Measurements from ENCODE around the gene AKAP8L. TPM values are rescaled to one million over a fixed set of nuclear protein-coding genes. Genes with fewer than 3 reads are reported as not detected.

The AKAP8L gene
- total RNA-seq, 4 donors from 2014 or later, result 122 to 272 (median 204) TPM

- Histone ChIP-seq H3K36me3 (no peaks in the 10 kb centered on the region), H3K4me3 (replicated peaks in 1 of 3) (peak within 1 kb of the TSS; percentile 90 to 95 (median 93)), H3K4me1 (peaks cover 37 to 41% of the 10 kb centered on the region in 2 donors), H3K9me3 (no peaks in the 10 kb centered on the region), H3K27ac (peak within 1 kb of the TSS; percentile 47 to 89 (median 89)), H3K27me3 (no peaks in the 10 kb centered on the region)
- peak; percentile 70 to 73 for DNase-seq
- TF ChIP-seq, protein P1, sequence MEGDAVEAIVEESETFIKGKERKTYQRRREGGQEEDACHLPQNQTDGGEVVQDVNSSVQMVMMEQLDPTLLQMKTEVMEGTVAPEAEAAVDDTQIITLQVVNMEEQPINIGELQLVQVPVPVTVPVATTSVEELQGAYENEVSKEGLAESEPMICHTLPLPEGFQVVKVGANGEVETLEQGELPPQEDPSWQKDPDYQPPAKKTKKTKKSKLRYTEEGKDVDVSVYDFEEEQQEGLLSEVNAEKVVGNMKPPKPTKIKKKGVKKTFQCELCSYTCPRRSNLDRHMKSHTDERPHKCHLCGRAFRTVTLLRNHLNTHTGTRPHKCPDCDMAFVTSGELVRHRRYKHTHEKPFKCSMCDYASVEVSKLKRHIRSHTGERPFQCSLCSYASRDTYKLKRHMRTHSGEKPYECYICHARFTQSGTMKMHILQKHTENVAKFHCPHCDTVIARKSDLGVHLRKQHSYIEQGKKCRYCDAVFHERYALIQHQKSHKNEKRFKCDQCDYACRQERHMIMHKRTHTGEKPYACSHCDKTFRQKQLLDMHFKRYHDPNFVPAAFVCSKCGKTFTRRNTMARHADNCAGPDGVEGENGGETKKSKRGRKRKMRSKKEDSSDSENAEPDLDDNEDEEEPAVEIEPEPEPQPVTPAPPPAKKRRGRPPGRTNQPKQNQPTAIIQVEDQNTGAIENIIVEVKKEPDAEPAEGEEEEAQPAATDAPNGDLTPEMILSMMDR (IDR thresholded peaks at IDR 0.05), result no peak
- peak; percentile 65 to 77 for TF ChIP-seq POLR2A (IDR thresholded peaks at IDR 0.05)
- 9% methylated on average over 21 to 23 of the region's 81 CpGs for WGBS, 2 donors
- intact Hi-C loops (cut with DNase I), result loop anchor here (5.0 kb wide), 1 partner anchor 65 kb away; no protein-coding TSS in a partner anchor
Measured at GRCh38 chr19:15332311-15332996, 86.3 kb downstream of the AKAP8L start, which contains the start of gene BRD4. Gene BRD4, minus strand, starts transcription at chr19:15332539. Its CDS starts 59,440 bp downstream, at chr19:15273099.

DNA sequence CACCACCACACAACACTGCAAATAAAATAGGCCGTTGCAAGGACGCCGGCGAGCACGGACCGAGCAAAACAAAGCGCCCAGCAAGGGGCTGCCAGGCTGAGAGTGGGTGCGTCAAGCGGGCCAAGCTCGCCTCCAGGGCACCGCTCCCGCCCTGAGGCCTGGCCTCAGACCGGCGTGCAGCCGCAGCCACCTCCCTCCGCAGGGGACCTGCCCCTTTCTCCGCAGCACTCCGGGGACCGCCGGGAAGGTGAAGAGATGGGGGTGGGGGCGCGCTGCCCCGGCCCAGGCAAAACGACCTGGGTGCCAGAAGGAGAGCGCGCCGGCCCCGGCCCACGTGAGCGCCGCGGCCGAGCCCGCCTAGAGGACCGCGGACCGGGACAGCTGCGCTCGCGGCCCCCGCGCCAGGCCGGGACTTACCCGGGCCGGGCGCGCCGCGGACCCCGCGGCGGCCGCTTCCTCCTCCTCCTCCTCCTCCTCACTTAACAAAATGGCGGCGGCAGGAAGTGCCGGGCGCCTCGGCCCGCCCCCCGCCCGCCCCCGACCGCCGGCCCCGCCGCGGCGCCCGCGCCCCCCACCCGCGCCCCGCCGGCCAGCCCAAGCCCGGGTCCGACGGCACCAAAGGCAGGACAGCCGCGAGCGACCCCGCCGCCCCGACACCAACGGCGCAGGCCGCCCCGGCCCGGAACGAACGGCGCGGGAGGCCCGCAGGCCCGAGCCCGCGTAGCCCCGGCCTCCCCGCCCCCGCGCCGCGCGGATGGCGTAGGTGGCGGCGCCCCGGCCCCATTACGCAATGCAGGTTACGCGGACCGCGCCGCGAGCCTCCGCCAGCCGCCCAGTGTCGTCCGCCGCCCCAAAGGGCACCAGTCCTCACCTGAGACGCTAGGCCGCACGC is 87.1 kb downstream of the AKAP8L start:
- H3K4me1 ChIP-seq, result peaks cover 43 to 49% of the 10 kb centered on the region in 2 donors
- peak in 1 of 2 donors; percentile 25 for TF ChIP-seq POLR2A (IDR thresholded peaks at IDR 0.05)
- TF ChIP-seq, protein P1 (IDR thresholded peaks at IDR 0.05), result no peak
- H3K36me3 ChIP-seq, result no peaks in the 10 kb centered on the region
- no peaks in the 10 kb centered on the region for H3K27me3 ChIP-seq
- H3K9me3 ChIP-seq, result no peaks in the 10 kb centered on the region
- peak; percentile 49 to 51 for DNase-seq
- intact Hi-C loops (cut with DNase I), result loop anchor here (5.0 kb wide), 1 partner anchor 64 kb away; no protein-coding TSS in a partner anchor
- 1 to 2% methylated on average over 8 to 13 of the region's 122 CpGs for WGBS, 2 donors
- peak overlapping the region; percentile 47 to 89 (median 89) for H3K27ac ChIP-seq
- H3K4me3 ChIP-seq (replicated peaks in 1 of 3), result peak overlapping the region; percentile 90 to 95 (median 93)

DNA sequence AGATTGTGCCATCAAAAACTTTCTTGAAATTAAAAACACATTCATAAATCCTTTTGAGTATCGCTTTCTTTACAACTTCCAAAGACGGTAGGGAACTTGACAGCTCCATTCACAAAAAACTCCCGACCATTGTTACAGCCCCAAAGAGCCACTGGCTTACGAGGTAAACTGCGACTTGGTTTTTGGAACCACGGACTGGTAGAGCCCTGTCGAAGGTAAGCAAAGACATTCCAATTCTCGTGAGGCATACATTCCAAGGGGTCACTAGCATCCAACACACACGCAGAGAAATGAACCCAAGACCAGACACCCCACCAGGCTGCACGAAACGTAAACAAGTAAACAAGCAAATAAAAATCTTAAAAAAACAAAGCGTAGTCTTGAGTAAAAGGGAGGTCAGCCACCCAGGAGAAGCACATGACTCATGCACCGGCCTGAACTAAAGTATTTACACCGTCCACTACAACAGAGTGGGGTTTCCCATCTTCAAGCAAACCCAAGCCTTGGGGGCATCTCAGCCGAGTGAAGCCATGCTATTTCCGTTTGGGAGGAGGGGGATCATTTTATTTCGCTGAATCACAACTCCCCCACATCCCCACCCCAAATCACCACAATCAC is 87.9 kb downstream of the AKAP8L start:
- H3K9me3 ChIP-seq, result no peaks in the 10 kb centered on the region
- intact Hi-C loops (cut with DNase I), result loop anchor here (5.0 kb wide), 1 partner anchor 64 kb away; no protein-coding TSS in a partner anchor
- H3K4me1 ChIP-seq, result peaks cover 50 to 56% of the 10 kb centered on the region in 2 donors
- 9 to 11% methylated on average over 17 of the region's 17 CpGs for WGBS, 2 donors
- peak overlapping the region; percentile 47 to 89 (median 89) for H3K27ac ChIP-seq
- H3K27me3 ChIP-seq, result no peaks in the 10 kb centered on the region
- H3K4me3 ChIP-seq (replicated peaks in 1 of 3), result peak overlapping the region; percentile 90 to 95 (median 93)
- no peaks in the 10 kb centered on the region for H3K36me3 ChIP-seq
- TF ChIP-seq, protein P1 (IDR thresholded peaks at IDR 0.05), result no peak
- no peak for TF ChIP-seq POLR2A (IDR thresholded peaks at IDR 0.05)
- DNase-seq, result peak in 1 of 2 donors; percentile 23

MicroRNAs within 50 kb of the gene (microRNA counts, 767-probe panel; counts per million panel counts)
- 0 counts per million in 2 donors for microRNA hsa-miR-1470

Small RNAs within 50 kb of the gene (microRNA-seq; reads per million reads assigned to microRNA genes)
- gene MIR1470, result not detected

Small RNAs within 50 kb of the gene (small RNA-seq; reads per million reads assigned to genes)
- gene AC005776.1 (not detected), gene MIR1470 (not detected)

Other genes starting within 250 kb of the AKAP8L start
- gene NOTCH3, start 218.0 kb downstream of the AKAP8L start, total RNA-seq, result 10 to 100 TPM; 10.9 to 53.9 (median 20.0) TPM
- gene EPHX3, start 186.5 kb downstream of the AKAP8L start, total RNA-seq, result 1 to 10 TPM in 1 of 4 donors, under 1 TPM in 1, not detected in 2; 0.59 to 1.1 TPM
- gene BRD4, start 86.4 kb downstream of the AKAP8L start, total RNA-seq, result 10 to 100 TPM; 20.8 to 78.1 (median 32.4) TPM
- 10 to 100 TPM; 21.8 to 33.2 (median 26.6) TPM for gene AKAP8, start 39.2 kb downstream of the AKAP8L start, total RNA-seq
- gene WIZ, start 31.0 kb upstream of the AKAP8L start, total RNA-seq, result 10 to 100 TPM; 23.0 to 48.5 (median 29.6) TPM
- gene RASAL3, start 45.6 kb upstream of the AKAP8L start, total RNA-seq, result 1 to 10 TPM; 2.6 to 4.4 (median 3.7) TPM
- not detected for gene PGLYRP2, start 60.5 kb upstream of the AKAP8L start, total RNA-seq
- gene CYP4F22, start 89.5 kb upstream of the AKAP8L start, total RNA-seq, result under 1 TPM in 1 of 4 donors, not detected in 3; 0.11 TPM
- not detected for gene CYP4F8, start 196.2 kb upstream of the AKAP8L start, total RNA-seq
- under 1 TPM in 2 of 4 donors, not detected in 2; 0.33 to 0.59 TPM for gene CYP4F3, start 221.9 kb upstream of the AKAP8L start, total RNA-seq